Activated T-cell treated with anti-CD3 and anti-CD28 coated beads, Interleukin-2, amount 50 U/mL, for 24 hours (primary cell): ENCODE results near the gene FRY.

Experiments used
- DNase-seq: peaks from one replicate; pipeline ENCODE4 v3.0.0-alpha.2; 2020
- H3K27ac Mint-ChIP-seq: 2 replicates; pipeline ENCODE4 v1.8.0; 2020; ENCODE audit warnings: mild to moderate bottlenecking, mixed read lengths
- H3K27me3 Mint-ChIP-seq: 2 replicates; pipeline ENCODE4 v1.8.0; 2020; ENCODE audit warnings: mixed read lengths
- H3K36me3 Mint-ChIP-seq: 2 replicates; pipeline ENCODE4 v1.8.0; 2020; ENCODE audit warnings: low read depth, mixed read lengths
- H3K4me1 Mint-ChIP-seq: 2 replicates; pipeline ENCODE4 v1.8.0; 2020; ENCODE audit warnings: low read depth, mixed read lengths
- H3K4me3 Mint-ChIP-seq: 2 replicates; pipeline ENCODE4 v1.8.0; 2020; ENCODE audit warnings: mild to moderate bottlenecking, moderate library complexity, mixed read lengths
- H3K9me3 Mint-ChIP-seq: 2 replicates; pipeline ENCODE4 v1.8.0; 2020; ENCODE audit warnings: mixed read lengths

Gene FRY

GRCh38 chr13:32222046-32222676, 190.6 kb downstream of the FRY start:
- Mint-ChIP-seq H3K27ac (no peak overlapping the region), H3K4me3 (no peak overlapping the region), H3K27me3 (no peaks in the 10 kb centered on the region), H3K36me3 (no peaks in the 10 kb centered on the region), H3K4me1 (no peaks in the 10 kb centered on the region), H3K9me3 (no peaks in the 10 kb centered on the region)
- no peak for DNase-seq

- no peak for DNase-seq
- no peaks in the 10 kb centered on the region for H3K4me1 Mint-ChIP-seq
- H3K4me3 Mint-ChIP-seq = no peak overlapping the region
- no peaks in the 10 kb centered on the region for H3K27me3 Mint-ChIP-seq
- H3K9me3 Mint-ChIP-seq = no peaks in the 10 kb centered on the region
- H3K36me3 Mint-ChIP-seq = no peaks in the 10 kb centered on the region
- no peak overlapping the region for H3K27ac Mint-ChIP-seq
Observed at GRCh38 chr13:32224916-32225315, 193.3 kb downstream of the FRY start.

- DNase-seq = no peak
- H3K27ac Mint-ChIP-seq = no peak overlapping the region
Observed at GRCh38 chr13:32225481-32225931, 193.9 kb downstream of the FRY start.

GRCh38 chr13:32228330-32229041, 196.9 kb downstream of the FRY start:
- H3K36me3 Mint-ChIP-seq = no peaks in the 10 kb centered on the region
- DNase-seq = no peak
- no peak overlapping the region for H3K4me3 Mint-ChIP-seq
- H3K27ac Mint-ChIP-seq = no peak overlapping the region
- no peaks in the 10 kb centered on the region for H3K4me1 Mint-ChIP-seq
- H3K9me3 Mint-ChIP-seq = no peaks in the 10 kb centered on the region
- H3K27me3 Mint-ChIP-seq = no peaks in the 10 kb centered on the region

More at GRCh38 chr13:32225481-32225931, 193.9 kb downstream of the FRY start:
- Mint-ChIP-seq H3K4me3 (no peak overlapping the region), H3K9me3 (no peaks in the 10 kb centered on the region), H3K27me3 (no peaks in the 10 kb centered on the region), H3K36me3 (no peaks in the 10 kb centered on the region), H3K4me1 (no peaks in the 10 kb centered on the region)

- no peaks in the 10 kb centered on the region for H3K9me3 Mint-ChIP-seq
- no peaks in the 10 kb centered on the region for H3K27me3 Mint-ChIP-seq
- no peaks in the 10 kb centered on the region for H3K36me3 Mint-ChIP-seq
- DNase-seq = no peak
- no peak overlapping the region for H3K4me3 Mint-ChIP-seq
- H3K4me1 Mint-ChIP-seq = peaks cover 2% of the 10 kb centered on the region
- no peak overlapping the region for H3K27ac Mint-ChIP-seq
Observed at GRCh38 chr13:32229443-32229842, 197.9 kb downstream of the FRY start.

GRCh38 chr13:32232263-32232662, 200.7 kb downstream of the FRY start:
- H3K4me1 Mint-ChIP-seq = peaks cover 6% of the 10 kb centered on the region
- no peaks in the 10 kb centered on the region for H3K9me3 Mint-ChIP-seq
- H3K27ac Mint-ChIP-seq = no peak overlapping the region
- peaks cover 2% of the 10 kb centered on the region for H3K36me3 Mint-ChIP-seq
- no peak for DNase-seq
- H3K27me3 Mint-ChIP-seq = no peaks in the 10 kb centered on the region
- no peak overlapping the region for H3K4me3 Mint-ChIP-seq

- Mint-ChIP-seq H3K27me3 (no peaks in the 10 kb centered on the region), H3K27ac (no peak overlapping the region), H3K36me3 (peaks cover 4% of the 10 kb centered on the region), H3K9me3 (no peaks in the 10 kb centered on the region), H3K4me1 (peaks cover 6% of the 10 kb centered on the region), H3K4me3 (no peak overlapping the region)
- DNase-seq = no peak
Observed at GRCh38 chr13:32233062-32233461, 201.5 kb downstream of the FRY start.

- Mint-ChIP-seq H3K36me3 (peaks cover 6% of the 10 kb centered on the region), H3K9me3 (no peaks in the 10 kb centered on the region), H3K4me1 (peaks cover 6% of the 10 kb centered on the region), H3K27ac (no peak overlapping the region), H3K4me3 (no peak overlapping the region), H3K27me3 (no peaks in the 10 kb centered on the region)
- DNase-seq = no peak
Observed at GRCh38 chr13:32234914-32235313, 203.3 kb downstream of the FRY start.

GRCh38 chr13:32237681-32238080, 206.1 kb downstream of the FRY start:
- no peak overlapping the region for H3K4me3 Mint-ChIP-seq
- H3K9me3 Mint-ChIP-seq = no peaks in the 10 kb centered on the region
- no peak for DNase-seq
- H3K4me1 Mint-ChIP-seq = peaks cover 6% of the 10 kb centered on the region
- H3K27ac Mint-ChIP-seq = no peak overlapping the region
- H3K36me3 Mint-ChIP-seq = peaks cover 6% of the 10 kb centered on the region
- H3K27me3 Mint-ChIP-seq = no peaks in the 10 kb centered on the region

GRCh38 chr13:32243695-32244094, 212.1 kb downstream of the FRY start:
- no peaks in the 10 kb centered on the region for H3K9me3 Mint-ChIP-seq
- H3K36me3 Mint-ChIP-seq = peaks cover 2% of the 10 kb centered on the region
- H3K27ac Mint-ChIP-seq = no peak overlapping the region
- DNase-seq = no peak
- H3K4me3 Mint-ChIP-seq = no peak overlapping the region
- H3K27me3 Mint-ChIP-seq = no peaks in the 10 kb centered on the region
- no peaks in the 10 kb centered on the region for H3K4me1 Mint-ChIP-seq

GRCh38 chr13:32245555-32245954, 214.0 kb downstream of the FRY start:
- Mint-ChIP-seq H3K27me3 (no peaks in the 10 kb centered on the region), H3K4me3 (no peak overlapping the region), H3K9me3 (no peaks in the 10 kb centered on the region), H3K27ac (no peak overlapping the region), H3K36me3 (no peaks in the 10 kb centered on the region), H3K4me1 (no peaks in the 10 kb centered on the region)
- no peak for DNase-seq

- Mint-ChIP-seq H3K27ac (no peak overlapping the region), H3K9me3 (no peaks in the 10 kb centered on the region), H3K4me3 (no peak overlapping the region), H3K27me3 (no peaks in the 10 kb centered on the region), H3K36me3 (no peaks in the 10 kb centered on the region), H3K4me1 (no peaks in the 10 kb centered on the region)
- DNase-seq = peak; percentile 44
Observed at GRCh38 chr13:32246468-32246867, 214.9 kb downstream of the FRY start.

- no peaks in the 10 kb centered on the region for H3K4me1 Mint-ChIP-seq
- no peaks in the 10 kb centered on the region for H3K36me3 Mint-ChIP-seq
- no peak for DNase-seq
- no peak overlapping the region for H3K27ac Mint-ChIP-seq
- no peaks in the 10 kb centered on the region for H3K9me3 Mint-ChIP-seq
- H3K4me3 Mint-ChIP-seq = no peak overlapping the region
- no peaks in the 10 kb centered on the region for H3K27me3 Mint-ChIP-seq
Observed at GRCh38 chr13:32247887-32248286, 216.3 kb downstream of the FRY start.

GRCh38 chr13:32248801-32249200, 217.2 kb downstream of the FRY start:
- Mint-ChIP-seq H3K4me3 (no peak overlapping the region), H3K4me1 (no peaks in the 10 kb centered on the region), H3K9me3 (no peaks in the 10 kb centered on the region), H3K27me3 (no peaks in the 10 kb centered on the region), H3K36me3 (no peaks in the 10 kb centered on the region), H3K27ac (no peak overlapping the region)
- DNase-seq = no peak

GRCh38 chr13:32252812-32253438, 221.4 kb downstream of the FRY start:
- H3K4me3 Mint-ChIP-seq = no peak overlapping the region
- H3K36me3 Mint-ChIP-seq = no peaks in the 10 kb centered on the region
- no peaks in the 10 kb centered on the region for H3K4me1 Mint-ChIP-seq
- no peaks in the 10 kb centered on the region for H3K9me3 Mint-ChIP-seq
- no peaks in the 10 kb centered on the region for H3K27me3 Mint-ChIP-seq
- H3K27ac Mint-ChIP-seq = no peak overlapping the region
- no peak for DNase-seq
